GM12801 (cell line): ENCODE data around the gene IDNK.

ENCODE experiments used
- TF ChIP-seq, protein P1 (sequence below): IDR thresholded peaks from one replicate; pipeline ENCODE4 v1.5.1; 2011; ENCODE audit warnings: control low read depth; ENCODE audit not compliant: insufficient read length; ENCODE audit errors: extremely low read depth

Gene IDNK

DNA sequence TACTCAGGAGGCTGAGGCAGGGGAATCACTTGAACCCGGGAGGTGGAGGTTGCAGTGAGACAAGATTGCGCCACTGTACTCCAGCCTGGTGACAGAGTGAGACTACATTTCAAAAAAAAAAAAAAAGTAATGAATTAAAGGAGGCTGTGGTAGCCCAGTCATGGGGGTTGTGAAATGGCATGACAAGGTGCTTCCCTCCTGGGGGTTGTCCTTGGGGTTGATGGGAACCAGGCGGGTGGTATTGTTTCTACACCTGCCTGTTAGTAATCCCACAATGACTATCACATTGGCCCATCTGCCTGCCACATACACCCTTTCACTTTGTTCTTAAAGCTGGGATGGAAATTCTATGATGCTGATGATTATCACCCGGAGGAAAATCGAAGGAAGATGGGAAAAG is 5.6 kb downstream of the IDNK start:
- TF ChIP-seq, protein P1, sequence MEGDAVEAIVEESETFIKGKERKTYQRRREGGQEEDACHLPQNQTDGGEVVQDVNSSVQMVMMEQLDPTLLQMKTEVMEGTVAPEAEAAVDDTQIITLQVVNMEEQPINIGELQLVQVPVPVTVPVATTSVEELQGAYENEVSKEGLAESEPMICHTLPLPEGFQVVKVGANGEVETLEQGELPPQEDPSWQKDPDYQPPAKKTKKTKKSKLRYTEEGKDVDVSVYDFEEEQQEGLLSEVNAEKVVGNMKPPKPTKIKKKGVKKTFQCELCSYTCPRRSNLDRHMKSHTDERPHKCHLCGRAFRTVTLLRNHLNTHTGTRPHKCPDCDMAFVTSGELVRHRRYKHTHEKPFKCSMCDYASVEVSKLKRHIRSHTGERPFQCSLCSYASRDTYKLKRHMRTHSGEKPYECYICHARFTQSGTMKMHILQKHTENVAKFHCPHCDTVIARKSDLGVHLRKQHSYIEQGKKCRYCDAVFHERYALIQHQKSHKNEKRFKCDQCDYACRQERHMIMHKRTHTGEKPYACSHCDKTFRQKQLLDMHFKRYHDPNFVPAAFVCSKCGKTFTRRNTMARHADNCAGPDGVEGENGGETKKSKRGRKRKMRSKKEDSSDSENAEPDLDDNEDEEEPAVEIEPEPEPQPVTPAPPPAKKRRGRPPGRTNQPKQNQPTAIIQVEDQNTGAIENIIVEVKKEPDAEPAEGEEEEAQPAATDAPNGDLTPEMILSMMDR, result no peak

DNA sequence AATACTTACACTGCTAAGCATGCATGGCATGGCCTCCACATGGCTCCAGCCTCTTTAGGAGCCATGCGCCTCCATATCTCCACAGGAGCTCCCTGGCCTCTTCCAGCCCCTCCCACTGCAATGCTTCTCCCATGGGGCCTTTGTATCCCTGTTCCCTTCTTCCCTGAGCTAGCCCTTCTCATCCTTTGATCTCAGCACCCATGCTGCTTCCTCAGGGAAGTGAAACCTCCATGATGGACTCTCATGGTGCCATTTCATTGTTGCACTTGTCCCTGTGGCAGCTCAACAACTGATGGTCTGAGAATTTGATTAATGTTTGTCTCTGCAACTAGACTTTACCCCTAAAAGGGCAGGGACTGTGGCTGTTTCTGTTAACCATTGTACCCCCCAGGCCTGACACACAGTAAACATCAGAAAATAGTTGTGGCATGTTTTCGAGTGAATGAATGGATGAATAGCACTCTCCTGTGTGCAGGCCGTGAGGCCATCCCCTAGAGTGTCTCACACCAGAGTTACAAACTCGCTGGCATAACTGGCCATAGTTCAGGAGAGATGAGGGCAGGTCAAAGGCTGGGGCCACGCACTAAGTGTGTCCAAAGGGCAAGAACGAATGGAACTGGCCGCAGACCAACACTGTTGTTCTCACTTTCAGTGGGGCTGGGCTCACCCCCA is 6.6 kb downstream of the IDNK start:
- TF ChIP-seq, protein P1, result no peak

DNA sequence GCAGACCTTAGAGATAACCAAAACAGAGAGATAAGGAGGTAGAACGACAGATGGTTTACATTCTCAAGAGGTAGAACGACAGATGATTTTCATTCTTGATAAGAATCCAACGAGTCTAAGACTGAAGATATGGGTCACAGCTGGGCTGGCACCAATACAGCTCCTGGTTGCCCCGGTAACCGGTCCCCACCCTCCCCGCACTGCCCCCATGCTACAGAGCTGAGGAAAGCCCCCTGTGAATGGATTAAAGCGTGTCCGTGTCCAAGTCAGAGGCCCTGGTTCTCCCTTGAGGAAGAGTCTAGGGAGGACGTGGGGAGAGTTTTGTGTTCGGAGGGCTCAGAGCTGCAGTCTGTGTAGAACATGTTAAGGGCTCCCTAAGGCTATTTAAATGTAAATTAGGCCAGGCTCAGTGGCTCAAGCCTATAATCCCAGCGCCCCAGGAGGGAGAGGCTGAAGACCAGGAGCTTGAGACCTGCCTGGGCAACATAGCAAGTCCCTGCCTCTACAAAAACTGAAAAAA is 8.1 kb downstream of the IDNK start:
- TF ChIP-seq, protein P1, result no peak

DNA sequence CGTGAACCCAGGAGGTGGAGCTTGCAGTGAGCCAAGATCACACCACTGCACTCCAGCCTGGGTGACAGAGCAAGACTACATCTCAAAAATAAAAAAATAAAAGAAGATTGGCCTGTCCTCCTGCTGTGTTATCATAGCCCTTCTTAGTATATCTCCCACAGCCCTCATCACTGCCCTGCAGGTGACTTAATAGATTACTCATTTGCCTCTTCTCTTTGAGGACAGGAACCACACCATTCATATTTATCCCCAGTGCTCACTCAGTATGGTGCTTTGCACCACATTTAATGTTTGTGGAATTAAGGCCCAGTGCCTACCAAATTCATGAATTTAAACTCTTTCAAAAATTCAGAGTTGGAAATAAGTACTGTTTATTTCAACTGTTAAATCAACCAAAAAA is 10.3 kb downstream of the IDNK start:
- TF ChIP-seq, protein P1, result no peak

DNA sequence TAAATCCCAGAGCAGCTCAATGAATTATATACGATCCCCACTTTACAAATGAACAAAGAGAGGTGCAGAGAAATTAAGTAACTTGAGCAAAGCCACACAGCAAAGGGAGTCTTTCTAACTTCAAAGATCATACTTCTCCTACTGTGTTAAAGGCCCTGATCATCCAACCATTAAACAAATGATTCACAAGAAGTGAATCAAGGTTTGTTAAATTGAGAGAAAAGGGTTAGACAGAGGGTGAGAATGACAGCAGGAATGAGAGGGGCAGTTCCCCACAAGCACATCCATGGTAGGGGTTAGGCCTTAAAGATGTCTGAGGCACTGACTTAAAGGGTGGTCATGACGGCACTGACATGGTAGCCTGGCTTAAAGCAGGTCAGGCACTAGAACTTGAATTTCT is 10.7 kb downstream of the IDNK start:
- TF ChIP-seq, protein P1, result no peak

DNA sequence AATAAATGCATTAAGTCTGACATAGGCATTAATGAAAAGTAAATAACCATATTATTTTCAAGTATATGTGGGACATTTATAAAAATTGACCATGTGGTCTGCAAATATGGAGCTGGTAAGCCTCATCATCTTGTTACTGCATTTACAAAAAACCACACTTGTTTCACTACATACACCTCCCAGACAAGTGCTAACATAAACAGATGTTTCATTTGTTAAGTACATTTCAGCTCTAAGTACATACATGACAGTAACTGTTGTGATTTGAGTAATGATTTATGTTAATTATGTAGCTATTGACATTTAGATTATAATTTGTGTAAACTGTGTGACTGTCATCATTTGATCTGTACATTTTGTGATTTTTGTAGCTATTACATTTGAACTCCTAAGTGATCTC is 13.9 kb downstream of the IDNK start:
- TF ChIP-seq, protein P1, result no peak

DNA sequence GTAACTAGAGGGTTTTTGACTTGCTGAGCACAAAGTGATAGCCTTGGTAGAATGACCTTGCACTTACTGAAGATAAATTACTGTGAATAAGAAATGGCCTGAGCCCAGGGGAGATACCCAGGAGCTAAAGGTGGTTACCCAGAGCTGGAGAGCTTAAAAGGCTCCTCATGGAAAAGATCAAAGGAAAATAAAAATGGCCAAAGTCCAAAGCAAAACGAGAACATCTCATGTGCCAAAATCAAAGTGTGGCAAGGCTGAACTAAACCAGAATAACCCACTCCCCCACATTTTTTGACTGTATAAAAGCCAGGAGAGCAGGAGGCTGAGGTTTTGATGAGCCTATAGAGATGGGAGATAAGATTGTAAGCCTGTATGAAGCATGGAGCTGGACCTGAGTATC is 14.4 kb downstream of the IDNK start:
- TF ChIP-seq, protein P1, result no peak

DNA sequence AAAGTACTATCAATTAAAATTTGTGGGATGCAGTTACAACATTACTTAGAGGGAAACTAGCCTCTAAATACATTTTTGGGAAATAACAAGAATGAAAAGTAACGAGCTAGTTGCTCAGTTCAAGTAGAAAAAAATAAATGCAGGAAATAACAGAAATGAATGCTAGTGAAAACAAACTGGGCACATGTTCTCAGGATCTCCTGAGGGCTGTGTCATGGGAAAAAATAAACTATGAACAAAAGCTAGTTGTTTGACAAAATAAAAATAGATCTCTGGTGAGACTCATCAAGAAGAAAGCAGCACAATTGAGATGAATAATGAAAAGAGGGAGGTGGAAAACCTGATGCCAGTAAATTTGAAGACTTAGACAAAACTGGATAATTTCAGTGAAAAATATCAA is 16.3 kb downstream of the IDNK start:
- TF ChIP-seq, protein P1, result no peak
